ENCODE results near the gene PPP3CA. TPM values are rescaled to one million over a fixed set of nuclear protein-coding genes. Genes with fewer than 3 reads are reported as not detected.

Gene PPP3CA
- total and polyA plus RNA-seq, 2 of the 13 experiments (the other 11 are each of a cell fraction or from before 2014, with no cell fraction given), result 4.8 to 13.2 TPM

- TF ChIP-seq ZNF639 (CRISPR knock-in tag; conservative IDR thresholded peaks at IDR 0.05), result no peak
- TF ChIP-seq ZNF749 (CRISPR knock-in tag; IDR thresholded peaks at IDR 0.05; ENCODE audit: borderline replicate concordance), result no peak
- TF ChIP-seq RFX5 (IDR thresholded peaks at IDR 0.05; ENCODE audit: low read depth, low read length), result no peak
- no peak for TF ChIP-seq ZNF234 (CRISPR knock-in tag; conservative IDR thresholded peaks at IDR 0.05)
- TF ChIP-seq ELK4 (CRISPR knock-in tag; IDR thresholded peaks at IDR 0.05; ENCODE audit: borderline replicate concordance), result no peak
- TF ChIP-seq HNF4G (IDR thresholded peaks at IDR 0.05; ENCODE audit: borderline replicate concordance, low read depth, low read length), result no peak
- TF ChIP-seq HNF4G (CRISPR knock-in tag; IDR thresholded peaks at IDR 0.05; ENCODE audit: borderline replicate concordance, low read depth), result no peak
- TF ChIP-seq ZNF75D (CRISPR knock-in tag; IDR thresholded peaks at IDR 0.05; ENCODE audit: borderline replicate concordance), result no peak
- no peak for TF ChIP-seq ZNF468 (CRISPR knock-in tag; IDR thresholded peaks at IDR 0.05)
- TF ChIP-seq, protein P1, sequence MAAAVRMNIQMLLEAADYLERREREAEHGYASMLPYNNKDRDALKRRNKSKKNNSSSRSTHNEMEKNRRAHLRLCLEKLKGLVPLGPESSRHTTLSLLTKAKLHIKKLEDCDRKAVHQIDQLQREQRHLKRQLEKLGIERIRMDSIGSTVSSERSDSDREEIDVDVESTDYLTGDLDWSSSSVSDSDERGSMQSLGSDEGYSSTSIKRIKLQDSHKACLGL (CRISPR knock-in tag; IDR thresholded peaks at IDR 0.05), result no peak
- no peak for TF ChIP-seq ZNF768 (CRISPR knock-in tag; IDR thresholded peaks at IDR 0.05)
- no peak; the same call in 1 of the 2 replicates for TF ChIP-seq HMG20A (CRISPR knock-in tag; IDR thresholded peaks at IDR 0.05; ENCODE audit: borderline replicate concordance)
- no peak for TF ChIP-seq SP4 (CRISPR knock-in tag; IDR thresholded peaks at IDR 0.05)
- TF ChIP-seq MLXIP (CRISPR knock-in tag; IDR thresholded peaks at IDR 0.05; ENCODE audit: borderline replicate concordance), result no peak
- no peak for TF ChIP-seq TGIF2 (CRISPR knock-in tag; IDR thresholded peaks at IDR 0.05)
- no peak for TF ChIP-seq ZNF205 (CRISPR knock-in tag; IDR thresholded peaks at IDR 0.05)
- no peak for TF ChIP-seq KDM1A (CRISPR knock-in tag; IDR thresholded peaks at IDR 0.05)
- no peak for TF ChIP-seq ZNF615 (CRISPR knock-in tag; IDR thresholded peaks at IDR 0.05; ENCODE audit: borderline replicate concordance)
- no peak for TF ChIP-seq CHD2 (IDR thresholded peaks at IDR 0.05; ENCODE audit: low read depth, low read length)
- TF ChIP-seq ZNF549 (CRISPR knock-in tag; IDR thresholded peaks at IDR 0.05), result no peak
- no peak; the same call in 1 of the 2 replicates for TF ChIP-seq RXRA (CRISPR knock-in tag; IDR thresholded peaks at IDR 0.05)
- TF ChIP-seq FOXA3 (CRISPR knock-in tag; IDR thresholded peaks at IDR 0.05), result peak; percentile 43
- TF ChIP-seq NFE2 (CRISPR knock-in tag; IDR thresholded peaks at IDR 0.05), result no peak
- TF ChIP-seq, protein P2, sequence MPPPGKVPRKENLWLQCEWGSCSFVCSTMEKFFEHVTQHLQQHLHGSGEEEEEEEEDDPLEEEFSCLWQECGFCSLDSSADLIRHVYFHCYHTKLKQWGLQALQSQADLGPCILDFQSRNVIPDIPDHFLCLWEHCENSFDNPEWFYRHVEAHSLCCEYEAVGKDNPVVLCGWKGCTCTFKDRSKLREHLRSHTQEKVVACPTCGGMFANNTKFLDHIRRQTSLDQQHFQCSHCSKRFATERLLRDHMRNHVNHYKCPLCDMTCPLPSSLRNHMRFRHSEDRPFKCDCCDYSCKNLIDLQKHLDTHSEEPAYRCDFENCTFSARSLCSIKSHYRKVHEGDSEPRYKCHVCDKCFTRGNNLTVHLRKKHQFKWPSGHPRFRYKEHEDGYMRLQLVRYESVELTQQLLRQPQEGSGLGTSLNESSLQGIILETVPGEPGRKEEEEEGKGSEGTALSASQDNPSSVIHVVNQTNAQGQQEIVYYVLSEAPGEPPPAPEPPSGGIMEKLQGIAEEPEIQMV (CRISPR knock-in tag; IDR thresholded peaks at IDR 0.05; ENCODE audit: low read depth), result no peak
Measured at GRCh38 chr4:101175896-101176676, 171.2 kb downstream of the PPP3CA start (continued).
